ENCODE measurements around the gene F13A1. TPM values are rescaled to one million over a fixed set of nuclear protein-coding genes. Genes with fewer than 3 reads are reported as not detected.

F13A1 gene
- total and polyA plus RNA-seq, 7 donors: 4.9 to 58.9 (median 26.2) TPM

GRCh38 chr6:6244624-6245023 is 75.8 kb downstream of the F13A1 start:
- ATAC-seq (no peak), DNase-seq (no peak)
- Histone ChIP-seq H3K9me3 (no peaks in the 10 kb centered on the region), H3K27me3 (ENCODE audit: insufficient read depth in 3 of 3, low read length in 2 of 3) (peaks cover 0 to 9% (median 0%) of the 10 kb centered on the region in 3 donors), H3K27ac (no peak overlapping the region), H3K4me1 (no peaks in the 10 kb centered on the region), H3K4me3 (no peak overlapping the region), H3K36me3 (ENCODE audit: insufficient read depth in 1 of 2, low read depth in 1 of 2) (no peaks in the 10 kb centered on the region)
- intact Hi-C loops (cut with DNase I): no loop called here
- TF ChIP-seq CTCF (IDR thresholded peaks at IDR 0.05): no peak
- 80 to 83% (median 82%) methylated on average over 5 of the region's 5 CpGs for WGBS, 3 donors

GRCh38 chr6:6243846-6244245 is 76.6 kb downstream of the F13A1 start:
- ATAC-seq (no peak), DNase-seq (no peak)
- Histone ChIP-seq H3K4me1 (no peaks in the 10 kb centered on the region), H3K27ac (no peak overlapping the region), H3K4me3 (no peak overlapping the region), H3K9me3 (no peaks in the 10 kb centered on the region), H3K36me3 (ENCODE audit: insufficient read depth in 1 of 2, low read depth in 1 of 2) (no peaks in the 10 kb centered on the region), H3K27me3 (ENCODE audit: insufficient read depth in 3 of 3, low read length in 2 of 3) (peaks cover 0 to 8% (median 0%) of the 10 kb centered on the region in 3 donors)
- TF ChIP-seq CTCF (IDR thresholded peaks at IDR 0.05): no peak
- whole genome bisulfite sequencing, 3 donors: 74 to 80% (median 78%) methylated on average over 7 of the region's 7 CpGs
- intact Hi-C loops (cut with DNase I): no loop called here

GRCh38 chr6:6239598-6240581 is 80.6 kb downstream of the F13A1 start:
- no peaks in the 10 kb centered on the region for H3K9me3 ChIP-seq
- TF ChIP-seq CTCF (IDR thresholded peaks at IDR 0.05): no peak
- H3K27ac ChIP-seq: no peak overlapping the region
- no peak for ATAC-seq
- H3K36me3 ChIP-seq (ENCODE audit: insufficient read depth in 1 of 2, low read depth in 1 of 2): no peaks in the 10 kb centered on the region
- no peak for DNase-seq
- no peaks in the 10 kb centered on the region for H3K4me1 ChIP-seq
- WGBS, 3 donors: 41 to 50% (median 47%) methylated on average over 5 of the region's 5 CpGs
- intact Hi-C loops (cut with DNase I): no loop called here
- H3K4me3 ChIP-seq: no peak overlapping the region
- H3K27me3 ChIP-seq (ENCODE audit: insufficient read depth in 3 of 3, low read length in 2 of 3): no peaks in the 10 kb centered on the region

- WGBS, 3 donors: 27 to 31% (median 28%) methylated on average over 6 of the region's 6 CpGs
- Histone ChIP-seq H3K27me3 (ENCODE audit: insufficient read depth in 3 of 3, low read length in 2 of 3) (no peaks in the 10 kb centered on the region), H3K4me3 (no peak overlapping the region), H3K9me3 (no peaks in the 10 kb centered on the region), H3K4me1 (no peaks in the 10 kb centered on the region), H3K27ac (no peak overlapping the region), H3K36me3 (ENCODE audit: insufficient read depth in 1 of 2, low read depth in 1 of 2) (no peaks in the 10 kb centered on the region)
- intact Hi-C loops (cut with DNase I): no loop called here
- DNase-seq (no peak), ATAC-seq (no peak)
- no peak for TF ChIP-seq CTCF (IDR thresholded peaks at IDR 0.05)
Measured at GRCh38 chr6:6236730-6237469, 83.6 kb downstream of the F13A1 start.

Data from psoas muscle (tissue), 8 donors.